Activated CD4-positive, alpha-beta T cell treated with anti-CD3 and anti-CD28 coated beads, Interleukin-2, Interleukin-4, amounts not matched to agents 100 ng/mL and 50 ng/mL, durations not matched to agents 16 hours and 8 hours (primary cell): Measurements from ENCODE around the gene NEGR1.

Source experiments
- DNase-seq: peaks from one replicate; pipeline ENCODE4 v3.0.0-alpha.2; 2020; ENCODE audit warnings: low spot score

Gene NEGR1

GRCh38 chr1:71778940-71779339, 503.4 kb downstream of the NEGR1 start:
- no peak for DNase-seq

GRCh38 chr1:71777094-71777493, 505.2 kb downstream of the NEGR1 start:
- DNase-seq, result no peak

- DNase-seq, result no peak
Observed at GRCh38 chr1:71774705-71775104, 507.6 kb downstream of the NEGR1 start.

GRCh38 chr1:71770121-71770520, 512.2 kb downstream of the NEGR1 start:
- no peak for DNase-seq

GRCh38 chr1:71766748-71767147, 515.6 kb downstream of the NEGR1 start:
- DNase-seq, result no peak

GRCh38 chr1:71762514-71763255, 519.7 kb downstream of the NEGR1 start:
- DNase-seq, result no peak

- DNase-seq, result no peak
Observed at GRCh38 chr1:71755441-71755840, 526.9 kb downstream of the NEGR1 start.

- DNase-seq, result no peak
Observed at GRCh38 chr1:71753746-71754145, 528.6 kb downstream of the NEGR1 start.

- no peak for DNase-seq
Observed at GRCh38 chr1:71745326-71745725, 537.0 kb downstream of the NEGR1 start.

GRCh38 chr1:71743862-71744261, 538.5 kb downstream of the NEGR1 start:
- no peak for DNase-seq

- no peak for DNase-seq
Observed at GRCh38 chr1:71738910-71739309, 543.4 kb downstream of the NEGR1 start.

GRCh38 chr1:71738256-71738655, 544.1 kb downstream of the NEGR1 start:
- DNase-seq, result no peak

GRCh38 chr1:71737768-71738167, 544.6 kb downstream of the NEGR1 start:
- no peak for DNase-seq

GRCh38 chr1:71733121-71733520, 549.2 kb downstream of the NEGR1 start:
- no peak for DNase-seq

GRCh38 chr1:71721532-71721931, 560.8 kb downstream of the NEGR1 start:
- DNase-seq, result no peak

GRCh38 chr1:71719330-71719729, 563.0 kb downstream of the NEGR1 start:
- DNase-seq, result no peak

GRCh38 chr1:71717186-71717585, 565.2 kb downstream of the NEGR1 start:
- no peak for DNase-seq

- no peak for DNase-seq
Observed at GRCh38 chr1:71711456-71711855, 570.9 kb downstream of the NEGR1 start.

- no peak for DNase-seq
Observed at GRCh38 chr1:71706029-71706671, 576.2 kb downstream of the NEGR1 start.

- no peak for DNase-seq
Observed at GRCh38 chr1:71698186-71698585, 584.2 kb downstream of the NEGR1 start.

GRCh38 chr1:71695821-71696220, 586.5 kb downstream of the NEGR1 start:
- no peak for DNase-seq

- no peak for DNase-seq
Observed at GRCh38 chr1:71695084-71695483, 587.3 kb downstream of the NEGR1 start.

- DNase-seq, result no peak
Observed at GRCh38 chr1:71693581-71693980, 588.8 kb downstream of the NEGR1 start.

- DNase-seq, result no peak
Observed at GRCh38 chr1:71689635-71690034, 592.7 kb downstream of the NEGR1 start.
